Astrocyte (in vitro differentiated cells and primary cell): ENCODE data around the gene MBNL1.

Experiments used
- CTCF ChIP-seq: IDR thresholded peaks from 2 replicates; pipeline ENCODE4 v1.5.1; 2011; ENCODE audit warnings: low read depth, mild to moderate bottlenecking, inconsistent platforms, low read length, moderate library complexity; ENCODE audit not compliant: insufficient read depth
- EZH2 ChIP-seq: IDR thresholded peaks from 2 replicates; pipeline ENCODE4 v1.6.1; 2012; ENCODE audit warnings: mild to moderate bottlenecking, low read length, inconsistent platforms; ENCODE audit not compliant: insufficient read depth

DNA sequence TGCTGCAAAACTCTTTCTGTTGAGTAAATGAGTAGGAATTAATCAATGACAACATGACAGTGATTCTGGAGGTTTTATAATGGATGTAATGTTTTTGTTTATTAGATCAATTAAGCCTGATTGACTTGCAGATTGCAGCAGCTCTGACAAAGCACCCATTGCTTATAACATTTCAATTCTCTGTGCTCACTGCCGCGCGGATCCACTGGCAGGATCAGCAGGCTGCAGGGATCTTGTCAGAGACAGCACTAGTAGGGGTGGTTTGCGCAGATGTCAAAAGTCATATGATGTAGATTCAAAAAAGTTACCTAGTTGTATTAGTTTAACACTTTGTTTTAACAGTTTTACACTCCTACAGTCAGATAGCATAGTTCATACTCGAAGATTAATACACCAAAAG is 93.4 kb downstream of the MBNL1 start:
- TF ChIP-seq CTCF, result no peak
- no peak for TF ChIP-seq EZH2
